ENCODE results near the gene HHIPL1.

The HHIPL1 gene

DNA sequence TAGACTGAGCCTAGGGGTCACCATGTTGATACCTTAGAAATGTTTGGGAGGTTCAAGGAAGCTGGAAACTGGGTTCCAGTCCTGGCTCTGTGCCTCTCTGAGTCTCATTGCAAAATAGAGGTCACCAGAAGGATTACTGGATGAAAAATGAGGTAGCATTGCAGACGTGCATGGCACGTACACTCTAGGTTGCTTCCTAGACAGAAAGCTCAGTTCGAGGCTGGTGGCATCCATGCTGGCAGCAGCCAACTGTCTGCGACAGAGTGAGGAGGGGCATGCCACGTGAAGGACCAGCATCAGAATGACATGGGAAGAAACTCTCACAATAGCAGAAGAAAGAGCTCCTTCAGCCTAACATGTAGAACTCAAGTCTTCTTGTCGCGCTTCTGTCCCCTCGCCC lies 34.6 kb downstream of the HHIPL1 start:
- no peaks in the 10 kb centered on the region for H3F3A ChIP-seq (ENCODE audit: insufficient read depth)
- H3K36me3 ChIP-seq (ENCODE audit: low read length): no peaks in the 10 kb centered on the region
- H3K9me3 ChIP-seq (ENCODE audit: insufficient read depth, low read length): peaks cover 6% of the 10 kb centered on the region; the same call in 1 of the 2 replicates
- H3K27me3 ChIP-seq (ENCODE audit: low read length): no peaks in the 10 kb centered on the region
- no peak overlapping the region for H3K9ac ChIP-seq (ENCODE audit: low read length)
- H3K4me3 ChIP-seq (ENCODE audit: insufficient read depth, low read length, poor library complexity, severe bottlenecking): no peak overlapping the region
- no peak overlapping the region for H3K4me2 ChIP-seq (ENCODE audit: low read depth, low read length, poor library complexity, severe bottlenecking)
- TF ChIP-seq, protein P1, sequence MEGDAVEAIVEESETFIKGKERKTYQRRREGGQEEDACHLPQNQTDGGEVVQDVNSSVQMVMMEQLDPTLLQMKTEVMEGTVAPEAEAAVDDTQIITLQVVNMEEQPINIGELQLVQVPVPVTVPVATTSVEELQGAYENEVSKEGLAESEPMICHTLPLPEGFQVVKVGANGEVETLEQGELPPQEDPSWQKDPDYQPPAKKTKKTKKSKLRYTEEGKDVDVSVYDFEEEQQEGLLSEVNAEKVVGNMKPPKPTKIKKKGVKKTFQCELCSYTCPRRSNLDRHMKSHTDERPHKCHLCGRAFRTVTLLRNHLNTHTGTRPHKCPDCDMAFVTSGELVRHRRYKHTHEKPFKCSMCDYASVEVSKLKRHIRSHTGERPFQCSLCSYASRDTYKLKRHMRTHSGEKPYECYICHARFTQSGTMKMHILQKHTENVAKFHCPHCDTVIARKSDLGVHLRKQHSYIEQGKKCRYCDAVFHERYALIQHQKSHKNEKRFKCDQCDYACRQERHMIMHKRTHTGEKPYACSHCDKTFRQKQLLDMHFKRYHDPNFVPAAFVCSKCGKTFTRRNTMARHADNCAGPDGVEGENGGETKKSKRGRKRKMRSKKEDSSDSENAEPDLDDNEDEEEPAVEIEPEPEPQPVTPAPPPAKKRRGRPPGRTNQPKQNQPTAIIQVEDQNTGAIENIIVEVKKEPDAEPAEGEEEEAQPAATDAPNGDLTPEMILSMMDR (IDR thresholded peaks at IDR 0.05; ENCODE audit: insufficient read depth, low read length, poor library complexity, severe bottlenecking): no peak
- TF ChIP-seq EZH2phosphoT487 (conservative IDR thresholded peaks at IDR 0.05; ENCODE audit: low read length): no peak
- no peak overlapping the region for H3K27ac ChIP-seq (ENCODE audit: low read depth, low read length)
- H3K79me2 ChIP-seq (ENCODE audit: insufficient read depth, low read length): no peaks in the 10 kb centered on the region
- H4K20me1 ChIP-seq (ENCODE audit: low read depth, low read length): no peaks in the 10 kb centered on the region
- no peaks in the 10 kb centered on the region for H3K9me2 ChIP-seq (replicated peaks; ENCODE audit: insufficient read depth, low read length)
- H2AFZ ChIP-seq (ENCODE audit: low read depth, low read length, severe bottlenecking): no peak overlapping the region

DNA sequence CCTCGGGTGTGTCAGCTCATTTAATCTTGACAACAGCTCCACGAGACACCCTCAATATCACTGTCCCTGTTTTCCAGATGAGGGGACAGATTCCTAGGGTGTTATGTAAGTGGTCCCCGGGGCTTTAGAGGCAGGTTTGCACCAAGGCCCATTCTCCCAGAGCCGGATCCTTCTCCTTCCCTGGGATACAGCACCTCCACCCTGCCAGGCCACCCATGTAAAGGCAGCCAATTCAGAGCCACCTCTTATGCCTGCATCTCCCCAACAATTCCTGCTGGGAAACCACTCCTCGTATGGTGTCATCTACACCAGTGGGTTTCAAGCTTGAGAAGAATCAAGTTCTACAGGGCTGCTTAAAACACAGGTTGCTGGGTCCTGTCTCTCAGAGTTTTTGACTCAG lies 35.1 kb downstream of the HHIPL1 start:
- Histone ChIP-seq H2AFZ (ENCODE audit: low read depth, low read length, severe bottlenecking) (no peak overlapping the region), H3K36me3 (ENCODE audit: low read length) (no peaks in the 10 kb centered on the region), H3K27me3 (ENCODE audit: low read length) (no peaks in the 10 kb centered on the region), H3K9me3 (ENCODE audit: insufficient read depth, low read length) (peaks cover 6% of the 10 kb centered on the region; the same call in 1 of the 2 replicates), H3K9me2 (replicated peaks; ENCODE audit: insufficient read depth, low read length) (no peaks in the 10 kb centered on the region), H3K27ac (ENCODE audit: low read depth, low read length) (no peak overlapping the region), H3K9ac (ENCODE audit: low read length) (no peak overlapping the region), H4K20me1 (ENCODE audit: low read depth, low read length) (no peaks in the 10 kb centered on the region), H3F3A (ENCODE audit: insufficient read depth) (no peaks in the 10 kb centered on the region), H3K4me3 (ENCODE audit: insufficient read depth, low read length, poor library complexity, severe bottlenecking) (no peak overlapping the region), H3K79me2 (ENCODE audit: insufficient read depth, low read length) (no peaks in the 10 kb centered on the region), H3K4me2 (ENCODE audit: low read depth, low read length, poor library complexity, severe bottlenecking) (no peak overlapping the region)
- TF ChIP-seq, protein P1 (IDR thresholded peaks at IDR 0.05; ENCODE audit: insufficient read depth, low read length, poor library complexity, severe bottlenecking): no peak
- TF ChIP-seq EZH2phosphoT487 (conservative IDR thresholded peaks at IDR 0.05; ENCODE audit: low read length): no peak

DNA sequence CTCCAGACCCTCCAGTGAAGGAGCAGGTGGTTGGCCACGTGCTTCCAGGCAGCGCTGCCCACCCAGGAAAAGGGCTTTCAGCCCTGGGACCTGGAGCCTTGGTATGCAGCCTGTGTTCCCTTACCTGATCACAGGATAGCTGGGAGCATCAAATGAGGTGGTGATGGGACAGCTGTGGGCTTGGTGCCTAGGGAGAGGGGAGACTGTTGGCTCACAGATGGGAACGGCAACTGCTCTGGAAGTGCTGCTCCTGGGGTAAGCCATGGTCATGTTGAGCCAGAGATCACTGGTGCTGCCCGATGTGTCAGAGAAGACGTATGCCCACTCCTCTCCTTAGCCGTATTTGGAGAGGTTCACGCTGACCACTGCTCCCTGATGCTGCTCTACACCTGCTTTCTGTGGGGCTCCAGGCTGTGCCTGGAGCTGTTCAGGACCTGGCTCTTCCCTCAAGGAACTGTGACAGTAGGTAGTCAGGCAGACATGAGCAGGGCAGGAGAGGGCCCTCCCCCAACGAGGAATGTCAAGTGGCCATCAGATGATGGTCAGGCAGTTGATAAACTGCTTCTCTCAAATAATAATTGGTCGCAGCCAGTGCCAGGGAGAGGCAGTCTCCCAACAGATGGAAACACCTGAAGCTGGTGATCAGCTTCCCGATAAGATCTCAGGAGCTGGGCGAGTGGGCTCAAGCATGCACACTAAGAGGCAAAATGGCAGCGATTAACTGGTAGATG lies 36.3 kb downstream of the HHIPL1 start:
- Histone ChIP-seq H3K9me3 (ENCODE audit: insufficient read depth, low read length) (peaks cover 6% of the 10 kb centered on the region; the same call in 1 of the 2 replicates), H3K27ac (ENCODE audit: low read depth, low read length) (no peak overlapping the region), H3K4me3 (ENCODE audit: insufficient read depth, low read length, poor library complexity, severe bottlenecking) (no peak overlapping the region), H3K4me2 (ENCODE audit: low read depth, low read length, poor library complexity, severe bottlenecking) (no peak overlapping the region), H3F3A (ENCODE audit: insufficient read depth) (no peaks in the 10 kb centered on the region), H3K27me3 (ENCODE audit: low read length) (no peaks in the 10 kb centered on the region), H3K9me2 (replicated peaks; ENCODE audit: insufficient read depth, low read length) (no peaks in the 10 kb centered on the region), H3K79me2 (ENCODE audit: insufficient read depth, low read length) (no peaks in the 10 kb centered on the region), H4K20me1 (ENCODE audit: low read depth, low read length) (no peaks in the 10 kb centered on the region), H2AFZ (ENCODE audit: low read depth, low read length, severe bottlenecking) (no peak overlapping the region), H3K9ac (ENCODE audit: low read length) (no peak overlapping the region), H3K36me3 (ENCODE audit: low read length) (no peaks in the 10 kb centered on the region)
- TF ChIP-seq, protein P1 (IDR thresholded peaks at IDR 0.05; ENCODE audit: insufficient read depth, low read length, poor library complexity, severe bottlenecking): no peak
- TF ChIP-seq EZH2phosphoT487 (conservative IDR thresholded peaks at IDR 0.05; ENCODE audit: low read length): no peak
